ENCODE data around the gene RBAK.

- TF ChIP-seq POLR2A (IDR thresholded peaks at IDR 0.05), result no peak
- TF ChIP-seq, protein P1, sequence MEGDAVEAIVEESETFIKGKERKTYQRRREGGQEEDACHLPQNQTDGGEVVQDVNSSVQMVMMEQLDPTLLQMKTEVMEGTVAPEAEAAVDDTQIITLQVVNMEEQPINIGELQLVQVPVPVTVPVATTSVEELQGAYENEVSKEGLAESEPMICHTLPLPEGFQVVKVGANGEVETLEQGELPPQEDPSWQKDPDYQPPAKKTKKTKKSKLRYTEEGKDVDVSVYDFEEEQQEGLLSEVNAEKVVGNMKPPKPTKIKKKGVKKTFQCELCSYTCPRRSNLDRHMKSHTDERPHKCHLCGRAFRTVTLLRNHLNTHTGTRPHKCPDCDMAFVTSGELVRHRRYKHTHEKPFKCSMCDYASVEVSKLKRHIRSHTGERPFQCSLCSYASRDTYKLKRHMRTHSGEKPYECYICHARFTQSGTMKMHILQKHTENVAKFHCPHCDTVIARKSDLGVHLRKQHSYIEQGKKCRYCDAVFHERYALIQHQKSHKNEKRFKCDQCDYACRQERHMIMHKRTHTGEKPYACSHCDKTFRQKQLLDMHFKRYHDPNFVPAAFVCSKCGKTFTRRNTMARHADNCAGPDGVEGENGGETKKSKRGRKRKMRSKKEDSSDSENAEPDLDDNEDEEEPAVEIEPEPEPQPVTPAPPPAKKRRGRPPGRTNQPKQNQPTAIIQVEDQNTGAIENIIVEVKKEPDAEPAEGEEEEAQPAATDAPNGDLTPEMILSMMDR (IDR thresholded peaks at IDR 0.05), result no peak
Observed at GRCh38 chr7:5086256-5086655, 40.6 kb downstream of the RBAK start.
